Hindlimb muscle (tissue), 1 donor: ENCODE results near the gene PWWP2B. TPM values are rescaled to one million over a fixed set of nuclear protein-coding genes. Genes with fewer than 3 reads are reported as not detected.
A peak's percentile ranks its signal among the peaks of the same experiment; 100 is the strongest.

Experiments
- DNase-seq: peaks from one replicate; pipeline ENCODE4 v3.0.0-alpha.2; 2013
- polyA plus RNA-seq: library from polyadenylated mRNA; unstranded; fragments of 120-200 nt; gene quantifications from one replicate; pipeline ENCODE4 v1.2.1, GENCODE V29; 2013; ENCODE audit not compliant: insufficient read length

The PWWP2B gene
- polyA plus RNA-seq, 1 donor, result 19.9 TPM

- DNase-seq, result no peak
Measured at GRCh38 chr10:132448248-132448731, 51.3 kb downstream of the PWWP2B start.

DNA sequence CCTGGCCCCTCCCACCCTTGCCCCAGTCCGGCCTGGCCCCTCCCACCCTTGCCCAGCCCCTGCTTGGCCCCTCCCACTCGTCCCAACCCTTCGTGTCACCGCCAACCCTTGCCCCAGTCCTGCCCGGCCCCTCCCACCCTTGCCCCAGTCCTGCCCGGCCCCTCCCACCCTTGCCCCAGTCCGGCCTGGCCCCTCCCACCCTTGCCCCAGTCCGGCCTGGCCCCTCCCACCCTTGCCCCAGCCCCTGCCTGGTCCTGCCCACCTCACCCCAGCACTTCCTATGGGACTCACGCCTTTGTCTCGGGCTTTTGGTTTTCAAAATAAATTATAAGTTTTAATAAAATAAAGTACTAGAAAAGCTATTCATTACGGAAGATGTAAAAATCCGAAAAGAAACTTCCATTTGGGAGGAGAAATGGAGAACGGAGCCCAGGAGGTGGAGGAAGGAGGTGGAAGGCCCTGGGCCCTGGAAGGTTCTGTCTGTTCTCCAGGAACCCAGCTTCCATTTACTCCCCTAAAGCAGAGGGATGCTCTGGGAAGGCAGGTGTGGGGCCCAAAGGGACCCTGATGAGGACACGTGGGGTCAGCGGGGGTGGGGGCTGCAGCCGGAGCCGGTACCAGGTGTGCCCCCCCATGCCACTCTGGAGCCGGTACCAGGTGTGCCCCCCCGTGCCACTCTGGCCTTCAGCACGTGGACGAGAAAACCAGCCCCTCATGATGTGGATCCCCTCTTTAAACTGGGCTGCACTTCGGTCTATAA, 52.2 kb downstream of the PWWP2B start:
- DNase-seq, result no peak

DNA sequence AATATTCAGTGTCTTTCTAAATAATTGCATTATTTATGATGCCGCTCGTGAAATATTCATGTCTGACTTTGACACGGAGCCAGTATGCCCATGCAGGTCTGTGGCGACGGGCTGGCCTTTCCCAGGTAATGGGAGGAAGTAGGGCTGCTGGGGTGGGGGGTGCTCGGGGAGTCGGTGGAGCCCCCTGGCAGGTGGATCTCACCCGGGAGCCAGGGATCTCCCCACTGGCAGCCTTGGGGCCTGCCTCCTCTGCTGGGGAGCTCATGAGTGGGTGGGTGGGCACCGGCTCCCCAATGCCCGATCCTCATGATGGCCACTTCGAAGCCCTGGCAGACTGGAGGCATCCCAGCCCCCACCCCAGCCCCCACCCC, 52.8 kb downstream of the PWWP2B start:
- no peak for DNase-seq

GRCh38 chr10:132450466-132450824, 53.4 kb downstream of the PWWP2B start:
- no peak for DNase-seq

DNA sequence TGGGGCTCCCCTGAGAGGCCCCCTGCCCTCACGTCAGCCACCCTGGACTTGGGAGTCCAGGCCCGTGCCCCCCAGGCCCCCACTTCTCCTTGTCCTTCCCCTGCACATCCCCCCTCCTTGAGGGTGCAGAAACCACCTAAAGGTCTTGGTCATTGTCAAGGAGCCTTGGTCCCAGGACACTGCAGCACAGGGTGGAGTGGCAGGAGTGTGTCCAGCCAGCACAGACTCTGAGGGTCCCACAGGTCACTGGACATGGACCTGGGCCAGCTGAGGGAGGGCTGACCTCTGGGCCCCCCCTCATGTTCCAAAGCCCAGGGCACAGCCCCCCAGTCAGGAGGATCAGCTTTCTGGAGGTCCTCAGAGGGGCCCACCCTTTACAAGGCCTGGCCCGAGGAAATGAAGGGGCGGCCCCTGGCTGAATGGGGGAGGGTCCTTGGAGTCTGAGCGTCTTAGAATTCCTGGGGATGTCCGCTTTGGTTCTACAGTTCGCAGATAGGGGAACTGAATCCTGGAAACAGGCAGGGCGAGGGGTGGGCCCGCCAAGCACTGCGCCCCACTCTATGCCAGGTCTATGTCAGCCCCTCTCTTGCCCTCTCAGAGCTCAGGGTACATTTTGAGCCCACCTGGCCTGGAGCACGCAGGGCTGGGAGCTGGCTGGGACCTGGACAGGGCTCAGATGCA, 54.0 kb downstream of the PWWP2B start:
- no peak for DNase-seq

DNA sequence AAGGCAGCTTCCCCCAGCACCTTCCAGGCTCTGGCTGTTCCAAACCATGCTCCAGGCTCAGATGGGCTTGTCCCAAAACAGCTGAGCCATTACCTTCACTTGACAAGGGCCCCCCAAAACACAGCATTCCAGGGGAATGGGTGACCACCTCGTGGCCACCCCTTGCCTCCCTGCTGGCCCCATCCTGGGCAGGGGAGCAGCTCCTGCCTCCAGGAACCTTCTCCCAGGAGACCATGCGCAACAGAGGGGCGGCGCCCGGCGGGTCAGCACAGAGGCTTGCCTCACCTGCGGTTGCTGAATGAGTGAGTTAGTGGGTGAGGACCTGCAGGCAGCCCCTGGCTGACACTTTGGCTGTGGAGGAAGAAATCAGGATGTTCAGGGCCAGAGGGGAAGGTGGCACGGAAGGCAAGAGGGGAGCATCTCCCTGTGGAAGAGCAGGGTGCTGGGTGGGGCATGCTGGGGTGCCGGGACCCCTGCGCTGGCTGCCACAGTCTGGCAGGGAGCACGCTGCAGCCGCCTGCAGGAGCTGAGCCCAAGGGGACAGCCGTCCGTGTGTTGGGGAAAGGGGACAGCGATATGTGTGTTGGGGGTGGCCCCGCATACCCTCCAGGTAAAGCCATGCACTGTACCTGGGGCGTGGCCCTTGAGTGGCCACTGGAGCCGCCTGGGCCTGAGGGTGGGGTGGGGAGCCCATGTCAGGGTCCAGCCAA, 54.7 kb downstream of the PWWP2B start:
- no peak for DNase-seq

DNA sequence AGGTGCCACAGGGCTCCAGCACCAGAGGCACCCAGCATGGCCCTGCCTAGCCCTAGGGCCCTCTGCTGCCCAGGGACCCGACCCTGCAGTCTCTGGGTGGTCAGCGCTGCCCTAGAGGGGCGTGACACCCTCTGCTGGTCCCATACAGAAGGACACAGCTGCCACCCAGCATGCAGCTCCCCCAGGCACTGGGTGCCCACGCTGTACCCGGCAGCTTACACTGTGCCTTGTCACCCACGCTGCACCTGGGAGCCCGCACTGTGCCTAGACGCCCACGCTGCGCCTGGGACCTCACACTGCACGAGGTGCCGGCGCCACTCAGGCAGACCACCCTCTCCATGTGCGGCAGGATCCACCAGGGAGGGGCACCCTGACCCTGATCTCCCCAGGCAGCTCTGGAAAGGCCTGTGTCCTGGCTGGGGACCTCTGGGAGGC, 55.2 kb downstream of the PWWP2B start:
- DNase-seq, result no peak

DNA sequence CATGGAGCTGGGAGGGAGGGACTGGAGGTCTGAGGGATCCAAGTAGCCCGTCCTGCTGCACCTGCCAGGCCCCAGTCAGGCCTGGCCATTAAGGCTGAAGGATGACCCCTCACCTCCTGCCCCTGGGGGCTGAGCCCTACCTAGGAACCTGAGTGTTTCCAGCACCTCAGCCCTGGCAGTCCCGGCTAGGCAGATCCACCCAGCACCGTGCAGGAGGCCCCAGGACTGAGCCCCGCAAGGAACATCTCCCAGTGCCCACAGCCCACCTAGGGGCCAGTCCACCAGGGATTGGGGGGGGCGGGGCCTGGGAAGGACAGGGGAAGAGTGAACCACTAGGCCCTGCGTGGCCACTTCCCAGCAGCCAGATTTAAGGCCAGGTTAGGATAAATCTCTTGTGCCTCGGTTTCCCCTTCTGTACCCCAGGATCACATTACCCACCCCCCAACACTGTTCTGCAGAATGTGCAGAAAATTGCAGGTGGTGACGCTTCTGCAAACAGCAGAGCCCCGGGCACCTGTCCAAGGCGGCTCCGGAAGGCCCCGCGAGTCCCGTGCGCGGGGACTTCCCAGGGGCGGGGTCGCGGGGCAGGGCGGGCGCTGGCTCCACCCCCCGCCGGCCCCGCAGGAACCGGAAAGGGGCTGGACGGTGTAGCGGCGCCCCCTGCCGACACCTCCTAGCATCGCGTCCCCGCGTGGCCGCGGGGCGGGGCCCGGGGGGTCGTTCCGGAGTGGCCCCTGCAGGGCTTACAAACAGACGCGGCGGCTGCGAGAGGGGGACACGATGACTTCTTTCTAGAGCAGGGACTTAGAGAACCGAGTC, 55.9 kb downstream of the PWWP2B start:
- DNase-seq, result peak; percentile 78

- DNase-seq, result no peak
Measured at GRCh38 chr10:132453470-132453861, 56.5 kb downstream of the PWWP2B start.

DNA sequence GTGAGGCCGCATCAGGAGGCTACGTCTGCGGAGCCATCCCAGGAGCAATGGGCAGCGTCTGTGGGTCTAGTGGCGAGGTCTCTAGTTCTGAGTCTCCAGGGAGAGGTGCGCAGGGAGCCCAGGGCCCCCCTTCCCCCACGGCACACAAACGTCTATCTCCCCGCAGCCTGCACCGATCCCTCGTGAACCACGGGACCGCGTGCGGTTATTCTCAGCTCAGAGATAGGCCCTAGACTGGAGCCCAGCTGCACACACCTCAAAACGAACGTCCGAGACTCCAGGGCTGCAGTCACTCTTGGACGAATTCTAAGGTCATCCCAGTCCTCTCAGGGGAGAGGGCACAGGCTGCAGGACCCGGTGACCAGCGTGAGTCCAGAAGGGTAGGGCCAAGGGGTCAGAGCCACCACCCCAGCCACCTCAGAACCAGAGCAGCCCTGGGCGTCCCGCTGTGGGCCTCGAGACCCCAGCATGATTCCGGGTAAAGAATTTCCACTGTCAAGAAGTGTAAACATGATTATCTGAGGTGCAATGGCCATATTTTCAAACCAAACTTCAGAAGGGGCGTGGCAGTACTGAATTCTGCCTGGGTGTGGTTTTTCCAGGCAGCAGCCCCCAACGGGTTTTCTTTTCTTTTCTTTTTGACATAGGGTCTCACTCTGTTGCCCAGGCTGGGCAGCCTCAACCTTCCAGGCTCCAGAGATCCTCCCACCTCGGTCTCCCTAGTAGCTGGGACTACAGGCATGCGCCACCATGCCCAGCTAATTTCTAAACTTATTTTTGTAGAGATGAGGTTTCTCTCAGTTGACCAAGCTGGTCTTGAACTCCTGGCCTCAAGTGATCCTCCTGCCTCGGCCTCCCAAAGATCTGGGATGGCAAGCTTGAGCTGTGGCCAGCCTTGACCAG, 57.5 kb downstream of the PWWP2B start:
- no peak for DNase-seq

DNA sequence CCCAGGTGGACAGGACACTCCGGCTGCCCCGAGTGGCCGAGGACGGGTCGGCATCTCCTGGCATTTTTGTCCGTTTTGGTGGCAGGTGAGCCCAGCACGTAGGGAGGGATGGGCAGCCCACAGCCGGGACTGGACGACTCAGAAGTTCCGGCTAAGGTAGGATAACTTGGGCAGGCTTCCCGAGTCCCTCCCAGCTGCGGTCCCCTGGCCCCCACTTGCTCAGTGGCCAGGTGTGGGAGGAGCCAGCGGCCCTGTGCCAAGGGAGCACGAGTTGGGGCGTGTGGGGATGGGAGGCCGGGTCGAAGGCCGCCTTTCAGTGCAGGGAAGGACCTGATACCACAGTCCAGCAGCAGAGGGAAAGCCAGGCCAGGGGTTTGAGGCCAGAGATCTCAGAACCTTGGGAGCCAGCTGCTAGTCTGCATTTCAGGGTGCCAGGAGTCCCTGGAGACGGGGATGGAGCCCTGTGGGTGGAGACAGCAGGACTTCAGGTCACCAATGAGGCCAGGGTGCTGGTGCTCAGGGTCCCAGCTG, 58.5 kb downstream of the PWWP2B start:
- no peak for DNase-seq

DNA sequence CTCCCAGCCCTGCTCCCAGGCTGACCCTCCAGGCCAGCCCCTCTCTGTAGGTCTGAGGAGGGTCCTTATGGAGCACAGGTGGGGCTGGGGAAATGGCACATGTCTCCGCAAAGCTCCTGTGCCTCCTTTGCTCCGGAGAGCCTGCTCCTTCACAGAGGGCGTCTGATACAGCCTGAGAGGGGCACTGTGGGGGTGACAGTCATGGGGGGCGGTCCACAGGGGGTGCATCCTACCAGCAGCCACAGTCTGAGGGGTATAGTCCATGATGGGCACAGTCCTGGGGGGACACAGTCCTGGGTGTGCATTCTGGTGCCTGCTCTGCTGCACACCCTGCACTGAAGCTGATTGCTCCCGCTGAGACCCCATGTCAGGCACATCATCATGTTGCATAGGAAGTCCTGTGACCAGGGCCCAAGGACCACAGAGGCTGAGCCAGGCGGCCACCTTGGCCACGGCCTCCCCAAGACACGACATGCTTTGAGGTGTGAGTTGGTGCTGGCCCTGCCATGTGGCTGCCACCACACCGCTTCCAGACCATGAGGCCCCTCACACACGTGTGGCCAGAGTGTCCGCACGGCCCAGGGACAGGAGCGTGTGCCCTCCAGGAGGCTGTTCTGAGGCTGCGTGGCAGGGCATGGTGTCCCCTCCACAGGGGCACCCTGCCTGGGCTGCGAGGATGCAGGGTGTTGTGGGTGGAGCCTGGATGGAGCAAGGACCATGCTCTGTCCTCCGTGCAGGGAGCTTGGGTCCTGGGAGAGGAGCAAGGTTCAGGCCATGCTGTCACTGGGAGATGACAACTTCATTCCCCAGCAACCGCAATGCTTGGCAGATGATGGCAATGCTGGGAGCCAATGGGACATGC, 59.2 kb downstream of the PWWP2B start:
- no peak for DNase-seq

- DNase-seq, result no peak
Measured at GRCh38 chr10:132456881-132457280, 59.9 kb downstream of the PWWP2B start.

DNA sequence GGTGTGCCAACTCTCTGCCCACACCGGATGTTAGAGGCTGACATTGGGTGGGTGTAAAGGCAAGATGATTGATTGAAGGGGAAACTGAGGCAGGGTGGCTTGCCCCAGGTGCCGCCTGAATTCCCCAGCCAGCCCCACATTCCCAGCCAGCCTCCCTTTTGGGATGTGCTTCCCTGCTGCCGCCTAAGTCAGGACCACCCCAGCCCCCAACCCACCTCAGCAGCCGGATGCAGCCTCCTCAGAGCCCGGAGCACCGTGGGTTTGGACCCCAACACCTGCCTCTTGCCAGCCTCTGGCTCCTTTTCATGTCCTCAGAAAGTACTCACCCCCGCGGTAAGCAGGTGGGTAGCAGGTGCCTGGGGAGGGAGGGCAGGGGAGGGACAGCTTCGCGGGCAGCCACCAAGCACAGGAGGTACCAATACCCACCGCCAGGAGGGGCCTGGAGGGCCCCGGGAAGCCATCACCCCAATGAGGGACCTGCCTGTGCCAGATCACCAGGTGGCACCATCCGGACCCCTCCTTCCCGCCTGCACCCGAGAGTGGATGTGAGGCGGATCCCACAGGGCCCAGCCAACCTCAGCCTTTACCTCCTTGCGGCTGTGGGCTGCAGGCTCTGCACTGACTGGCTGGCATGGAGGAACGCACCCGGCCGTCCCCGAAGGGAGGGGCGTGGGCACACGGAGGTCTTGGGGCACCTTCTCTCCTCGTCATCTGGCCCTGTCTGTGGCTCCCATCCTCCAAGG, 60.5 kb downstream of the PWWP2B start:
- no peak for DNase-seq

DNA sequence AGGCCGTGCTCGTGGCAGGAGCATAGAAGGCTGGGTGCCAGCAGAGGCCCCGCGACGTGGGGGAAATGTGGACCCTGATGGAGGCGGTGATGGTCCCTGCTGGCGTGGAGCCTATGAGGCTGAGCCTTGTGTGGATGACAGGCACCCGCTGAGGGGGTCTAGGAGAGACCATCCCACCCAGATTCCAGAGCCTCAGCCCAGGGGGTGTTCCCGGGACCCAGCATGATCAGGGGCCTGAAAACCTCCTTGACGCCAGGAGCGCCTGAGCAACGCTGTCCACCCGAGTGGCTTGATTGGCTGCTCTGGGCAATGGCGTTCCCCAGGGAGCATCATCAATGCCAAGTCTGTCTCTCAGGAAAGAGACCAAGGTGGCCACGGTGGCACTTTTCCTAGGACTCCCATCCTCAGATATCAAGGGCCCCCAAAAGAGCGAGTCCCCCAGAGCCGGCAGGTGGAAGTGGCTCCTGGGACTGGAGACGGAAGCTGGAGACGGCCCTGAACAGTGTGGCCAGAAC, 61.1 kb downstream of the PWWP2B start:
- DNase-seq, result no peak

- no peak for DNase-seq
Measured at GRCh38 chr10:132458586-132459300, 61.7 kb downstream of the PWWP2B start.

GRCh38 chr10:132459301-132460003, 62.5 kb downstream of the PWWP2B start:
- DNase-seq, result no peak

- no peak for DNase-seq
Measured at GRCh38 chr10:132460071-132460470, 63.1 kb downstream of the PWWP2B start.
